ENCODE measurements around the gene MED23.
"Not testable (repeated sequence)": the region's sequence is repeated elsewhere in the genome, so short reads cannot be mapped to it uniquely, and the experiment has no call there.

The MED23 gene

GRCh38 chr6:131549811-131550210 is 78.2 kb downstream of the MED23 start:
- Histone ChIP-seq H2BK15ac (replicated peaks; ENCODE audit: low read depth) (no peak overlapping the region), H3K4me3 (ENCODE audit: low read length) (no peak overlapping the region), H3K27ac (ENCODE audit: low read depth, low read length) (no peak overlapping the region)

GRCh38 chr6:131548441-131548840 is 79.6 kb downstream of the MED23 start:
- Histone ChIP-seq H4K5ac (ENCODE audit: low read length) (no peak overlapping the region), H3K36me3 (ENCODE audit: control insufficient read depth, insufficient read depth, low read length) (no peaks in the 10 kb centered on the region), H3K4me2 (ENCODE audit: low read length) (no peak overlapping the region), H3K56ac (ENCODE audit: low read length) (no peak overlapping the region), H2BK15ac (replicated peaks; ENCODE audit: low read depth) (no peak overlapping the region), H3K27ac (ENCODE audit: low read depth, low read length) (no peak overlapping the region), H4K8ac (ENCODE audit: low read depth, low read length) (no peak overlapping the region), H3K79me1 (ENCODE audit: low read length) (no peaks in the 10 kb centered on the region), H2AK5ac (ENCODE audit: low read length) (no peak overlapping the region), H2BK120ac (ENCODE audit: low read depth, low read length) (no peak overlapping the region), H3K23ac (ENCODE audit: low read length) (no peak overlapping the region), H3K4me1 (ENCODE audit: control insufficient read depth, low read depth, low read length) (no peaks in the 10 kb centered on the region), H2BK5ac (ENCODE audit: low read length) (no peak overlapping the region), H3K4me3 (ENCODE audit: low read length) (no peak overlapping the region), H3K79me2 (ENCODE audit: control insufficient read depth, insufficient read depth, low read length) (no peaks in the 10 kb centered on the region), H3K9ac (ENCODE audit: low read length) (no peak overlapping the region), H3K27me3 (ENCODE audit: insufficient read depth, low read length, poor library complexity) (no peaks in the 10 kb centered on the region), H3K4ac (ENCODE audit: low read depth, low read length) (no peak overlapping the region), H3K18ac (ENCODE audit: low read length) (no peak overlapping the region)
- DNase-seq: no peak
- WGBS (ENCODE audit: extremely low coverage, insufficient coverage, low lambda C conversion rate): no CpG with 5 or more reads among the region's 1 CpG

More at GRCh38 chr6:131549811-131550210, 78.2 kb downstream of the MED23 start:
- Histone ChIP-seq H4K5ac (ENCODE audit: low read length) (no peak overlapping the region), H3K27me3 (ENCODE audit: insufficient read depth, low read length, poor library complexity) (no peaks in the 10 kb centered on the region), H3K4ac (ENCODE audit: low read depth, low read length) (no peak overlapping the region), H3K23ac (ENCODE audit: low read length) (no peak overlapping the region), H2BK5ac (ENCODE audit: low read length) (no peak overlapping the region), H3K79me2 (ENCODE audit: control insufficient read depth, insufficient read depth, low read length) (no peaks in the 10 kb centered on the region), H3K4me2 (ENCODE audit: low read length) (no peak overlapping the region), H4K8ac (ENCODE audit: low read depth, low read length) (no peak overlapping the region), H3K79me1 (ENCODE audit: low read length) (no peaks in the 10 kb centered on the region), H3K36me3 (ENCODE audit: control insufficient read depth, insufficient read depth, low read length) (no peaks in the 10 kb centered on the region), H2AK5ac (ENCODE audit: low read length) (no peak overlapping the region), H3K9ac (ENCODE audit: low read length) (no peak overlapping the region), H3K56ac (ENCODE audit: low read length) (no peak overlapping the region), H3K18ac (ENCODE audit: low read length) (no peak overlapping the region), H2BK120ac (ENCODE audit: low read depth, low read length) (no peak overlapping the region), H3K4me1 (ENCODE audit: control insufficient read depth, low read depth, low read length) (no peaks in the 10 kb centered on the region)
- WGBS (ENCODE audit: extremely low coverage, insufficient coverage, low lambda C conversion rate): no CpG with 5 or more reads among the region's 2 CpGs
- no peak for DNase-seq

GRCh38 chr6:131547488-131547887 is 80.6 kb downstream of the MED23 start:
- Histone ChIP-seq H4K8ac (ENCODE audit: low read depth, low read length) (no peak overlapping the region), H3K23ac (ENCODE audit: low read length) (no peak overlapping the region), H3K4me1 (ENCODE audit: control insufficient read depth, low read depth, low read length) (no peaks in the 10 kb centered on the region), H2BK5ac (ENCODE audit: low read length) (no peak overlapping the region), H3K79me2 (ENCODE audit: control insufficient read depth, insufficient read depth, low read length) (no peaks in the 10 kb centered on the region), H3K4me2 (ENCODE audit: low read length) (no peak overlapping the region), H3K4me3 (ENCODE audit: low read length) (no peak overlapping the region), H2BK120ac (ENCODE audit: low read depth, low read length) (no peak overlapping the region), H3K9ac (ENCODE audit: low read length) (no peak overlapping the region), H3K56ac (ENCODE audit: low read length) (no peak overlapping the region), H3K79me1 (ENCODE audit: low read length) (no peaks in the 10 kb centered on the region), H3K4ac (ENCODE audit: low read depth, low read length) (no peak overlapping the region), H3K18ac (ENCODE audit: low read length) (no peak overlapping the region), H2BK15ac (replicated peaks; ENCODE audit: low read depth) (no peak overlapping the region), H3K27ac (ENCODE audit: low read depth, low read length) (no peak overlapping the region), H2AK5ac (ENCODE audit: low read length) (no peak overlapping the region), H3K27me3 (ENCODE audit: insufficient read depth, low read length, poor library complexity) (no peaks in the 10 kb centered on the region), H4K5ac (ENCODE audit: low read length) (no peak overlapping the region), H3K36me3 (ENCODE audit: control insufficient read depth, insufficient read depth, low read length) (no peaks in the 10 kb centered on the region)
- no CpG with 5 or more reads among the region's 6 CpGs for WGBS (ENCODE audit: extremely low coverage, insufficient coverage, low lambda C conversion rate)
- DNase-seq: peak; percentile 41

- Histone ChIP-seq H3K79me2 (ENCODE audit: control insufficient read depth, insufficient read depth, low read length) (no peaks in the 10 kb centered on the region), H2BK5ac (ENCODE audit: low read length) (no peak overlapping the region), H3K27me3 (ENCODE audit: insufficient read depth, low read length, poor library complexity) (no peaks in the 10 kb centered on the region), H3K9ac (ENCODE audit: low read length) (no peak overlapping the region), H3K23ac (ENCODE audit: low read length) (no peak overlapping the region), H3K4me1 (ENCODE audit: control insufficient read depth, low read depth, low read length) (no peaks in the 10 kb centered on the region), H3K18ac (ENCODE audit: low read length) (no peak overlapping the region), H3K4me3 (ENCODE audit: low read length) (no peak overlapping the region), H3K36me3 (ENCODE audit: control insufficient read depth, insufficient read depth, low read length) (no peaks in the 10 kb centered on the region), H3K79me1 (ENCODE audit: low read length) (no peaks in the 10 kb centered on the region), H4K5ac (ENCODE audit: low read length) (no peak overlapping the region), H2BK120ac (ENCODE audit: low read depth, low read length) (no peak overlapping the region), H2AK5ac (ENCODE audit: low read length) (no peak overlapping the region), H2BK15ac (replicated peaks; ENCODE audit: low read depth) (no peak overlapping the region), H3K27ac (ENCODE audit: low read depth, low read length) (no peak overlapping the region), H4K8ac (ENCODE audit: low read depth, low read length) (no peak overlapping the region), H3K56ac (ENCODE audit: low read length) (no peak overlapping the region), H3K4me2 (ENCODE audit: low read length) (no peak overlapping the region), H3K4ac (ENCODE audit: low read depth, low read length) (no peak overlapping the region)
- no CpG with 5 or more reads among the region's 2 CpGs for WGBS (ENCODE audit: extremely low coverage, insufficient coverage, low lambda C conversion rate)
- DNase-seq: no peak
Observed at GRCh38 chr6:131545317-131545716, 82.7 kb downstream of the MED23 start.

GRCh38 chr6:131538615-131539014 is 89.4 kb downstream of the MED23 start:
- not testable (repeated sequence) for H3K79me2 ChIP-seq (ENCODE audit: control insufficient read depth, insufficient read depth, low read length); H3K9ac ChIP-seq (ENCODE audit: low read length); H3K18ac ChIP-seq (ENCODE audit: low read length); H3K36me3 ChIP-seq (ENCODE audit: control insufficient read depth, insufficient read depth, low read length); DNase-seq; H3K4me3 ChIP-seq (ENCODE audit: low read length); H2BK15ac ChIP-seq (replicated peaks; ENCODE audit: low read depth); H3K23ac ChIP-seq (ENCODE audit: low read length); H2AK5ac ChIP-seq (ENCODE audit: low read length); H3K27me3 ChIP-seq (ENCODE audit: insufficient read depth, low read length, poor library complexity); H3K56ac ChIP-seq (ENCODE audit: low read length); H4K5ac ChIP-seq (ENCODE audit: low read length); H3K4me1 ChIP-seq (ENCODE audit: control insufficient read depth, low read depth, low read length); H3K4ac ChIP-seq (ENCODE audit: low read depth, low read length); H3K4me2 ChIP-seq (ENCODE audit: low read length); H3K79me1 ChIP-seq (ENCODE audit: low read length); H3K27ac ChIP-seq (ENCODE audit: low read depth, low read length); H4K8ac ChIP-seq (ENCODE audit: low read depth, low read length); H2BK5ac ChIP-seq (ENCODE audit: low read length); H2BK120ac ChIP-seq (ENCODE audit: low read depth, low read length)
- no CpG with 5 or more reads among the region's 4 CpGs for WGBS (ENCODE audit: extremely low coverage, insufficient coverage, low lambda C conversion rate)

GRCh38 chr6:131532580-131533039 is 95.4 kb downstream of the MED23 start:
- no peak overlapping the region for H2BK120ac ChIP-seq (ENCODE audit: low read depth, low read length)
- no peak for DNase-seq
- H3K4ac ChIP-seq (ENCODE audit: low read depth, low read length): no peak overlapping the region
- H3K27ac ChIP-seq (ENCODE audit: low read depth, low read length): no peak overlapping the region
- no peak overlapping the region for H3K4me3 ChIP-seq (ENCODE audit: low read length)
- H4K8ac ChIP-seq (ENCODE audit: low read depth, low read length): no peak overlapping the region
- no peak overlapping the region for H2BK5ac ChIP-seq (ENCODE audit: low read length)
- H3K4me2 ChIP-seq (ENCODE audit: low read length): no peak overlapping the region
- WGBS (ENCODE audit: extremely low coverage, insufficient coverage, low lambda C conversion rate): no CpG with 5 or more reads among the region's 3 CpGs
- no peaks in the 10 kb centered on the region for H3K79me2 ChIP-seq (ENCODE audit: control insufficient read depth, insufficient read depth, low read length)
- no peak overlapping the region for H3K23ac ChIP-seq (ENCODE audit: low read length)
- H3K9ac ChIP-seq (ENCODE audit: low read length): no peak overlapping the region
- H4K5ac ChIP-seq (ENCODE audit: low read length): no peak overlapping the region
- H3K56ac ChIP-seq (ENCODE audit: low read length): no peak overlapping the region
- no peaks in the 10 kb centered on the region for H3K27me3 ChIP-seq (ENCODE audit: insufficient read depth, low read length, poor library complexity)
- no peak overlapping the region for H2BK15ac ChIP-seq (replicated peaks; ENCODE audit: low read depth)
- no peaks in the 10 kb centered on the region for H3K36me3 ChIP-seq (ENCODE audit: control insufficient read depth, insufficient read depth, low read length)
- no peak overlapping the region for H2AK5ac ChIP-seq (ENCODE audit: low read length)
- no peaks in the 10 kb centered on the region for H3K79me1 ChIP-seq (ENCODE audit: low read length)
- H3K18ac ChIP-seq (ENCODE audit: low read length): peak overlapping the region; percentile 55
- no peaks in the 10 kb centered on the region for H3K4me1 ChIP-seq (ENCODE audit: control insufficient read depth, low read depth, low read length)

Data from mesendoderm (in vitro differentiated cells).